Kidney (tissue), 14 donors: ENCODE measurements around the gene OPRL1. TPM values are rescaled to one million over a fixed set of nuclear protein-coding genes. Genes with fewer than 3 reads are reported as not detected.

Source experiments
- DNase-seq, 5 donors: peaks; one replicate each; pipeline ENCODE4 v3.0.0-alpha.2; 2013 to 2020
- FAIRE-seq: peaks from 2 replicates; lab custom pipeline; 2012; peaks lifted over from hg19 to GRCh38; lab: Jason Lieb, UNC
- H3K27ac ChIP-seq, 2 donors: one replicate each; pipeline ENCODE4 v1.7.0; 2013; ENCODE audit warnings: low read depth in 2 of 2, low read length in 2 of 2, inconsistent platforms in 1 of 2
- H3K27me3 ChIP-seq: one replicate; pipeline ENCODE4 v1.7.1; 2013; ENCODE audit warnings: low read length, inconsistent platforms; ENCODE audit not compliant: control insufficient read depth, insufficient read depth
- H3K36me3 ChIP-seq, 3 donors: one replicate each; pipeline versions ENCODE4 v1.7.0 to v1.7.1; 2013; ENCODE audit warnings: low read length in 3 of 3, control low read depth in 1 of 3, inconsistent platforms in 1 of 3; ENCODE audit not compliant: insufficient read depth in 3 of 3, control insufficient read depth in 2 of 3
- H3K4me1 ChIP-seq, 3 donors: one replicate each; pipeline versions ENCODE4 v1.7.0 to v1.7.1; 2013; ENCODE audit warnings: low read length in 3 of 3, inconsistent platforms in 1 of 3, low read depth in 1 of 3; ENCODE audit not compliant: control insufficient read depth in 2 of 3, insufficient read depth in 2 of 3
- H3K4me3 ChIP-seq, 3 donors: one replicate each; pipeline versions ENCODE4 v1.7.0 to v1.8.1; 2013; ENCODE audit warnings: low read length in 3 of 3, control low read depth in 1 of 3, inconsistent platforms in 1 of 3
- H3K9ac ChIP-seq, 3 donors: one replicate each; pipeline versions ENCODE4 v1.7.0 to v1.7.1; 2013; ENCODE audit warnings: low read length in 3 of 3, control low read depth in 1 of 3, inconsistent platforms in 1 of 3
- H3K9me3 ChIP-seq, 3 donors: one replicate each; pipeline versions ENCODE4 v1.7.0 to v1.7.1; 2013; ENCODE audit warnings: low read length in 3 of 3, control low read depth in 1 of 3, inconsistent platforms in 1 of 3; ENCODE audit not compliant: control insufficient read depth in 2 of 3, insufficient read depth in 1 of 3
- CTCF ChIP-seq: IDR thresholded peaks from 3 replicates; pipeline ENCODE4 v1.5.1; 2012; ENCODE audit warnings: mild to moderate bottlenecking, moderate library complexity, borderline replicate concordance; ENCODE audit not compliant: insufficient read depth; ENCODE audit errors: extremely low read depth
- intact Hi-C: fragments of 100-400 bp; cut with DNase I; formaldehyde crosslinking; loops from one replicate; pipeline ENCODE4 v1.11.1; 2022
- polyA plus RNA-seq: library from polyadenylated mRNA; stranded (reverse); fragments of 350-450 nt; fragmentation: Illumina TruSeq; extraction: RNeasy Lipid Tissue Mini Kit (QIAGEN cat#74804); gene quantifications from one replicate; pipeline ENCODE4 v1.2.3, GENCODE V29; 2014; ENCODE audit warnings: low read depth, low replicate concordance; ENCODE audit not compliant: insufficient read depth
- total RNA-seq: library from RNA; stranded (reverse); fragmentation: NEBNext Ultra II Directional; extraction: Animal tissue kit (Norgen Biotek cat#: 25700); gene quantifications from one replicate; pipeline ENCODE4 v1.2.1, GENCODE V29; 2021
- donor health status: control.
- donor health status: control.
- donor health status: control.
- donor health status: control.
- donor health status: control.
- donor health status: DM: yes; HTN: yes; CAD: no.
- donor health status: Normal renal cell carcinoma (clear cell type).

The OPRL1 gene
- total and polyA plus RNA-seq, 2 donors from 2014 or later, result 0.39 to 1.2 TPM

- FAIRE-seq (no peak), DNase-seq (peak in 2 of 5 donors; percentile 31 to 58)
- Histone ChIP-seq H3K27me3 (peaks cover 2% of the 10 kb centered on the region), H3K9me3 (no peaks in the 10 kb centered on the region), H3K27ac (no peak within 1 kb of the TSS), H3K36me3 (peaks cover 0 to 10% (median 5%) of the 10 kb centered on the region in 3 donors), H3K4me3 (no peak within 1 kb of the TSS), H3K9ac (no peak within 1 kb of the TSS), H3K4me1 (peaks cover 0 to 12% (median 0%) of the 10 kb centered on the region in 3 donors)
- TF ChIP-seq CTCF, result no peak
- intact Hi-C loops, result no loop called here
Measured at GRCh38 chr20:64035933-64036345, 43.9 kb upstream of the OPRL1 start, which contains the start of gene C20orf204. C20orf204 (plus strand) TSS chr20:64036182; CDS start chr20:64036324, 142 bp downstream.

GRCh38 chr20:64036346-64037198 lies 43.3 kb upstream of the OPRL1 start:
- no peaks in the 10 kb centered on the region for H3K9me3 ChIP-seq
- H3K9ac ChIP-seq, result no peak overlapping the region
- FAIRE-seq (no peak), DNase-seq (peak in 4 of 5 donors; percentile 17 to 65 (median 48))
- TF ChIP-seq CTCF, result no peak
- H3K27ac ChIP-seq, result no peak overlapping the region
- no peak overlapping the region for H3K4me3 ChIP-seq
- intact Hi-C loops, result no loop called here
- H3K36me3 ChIP-seq, result peaks cover 0 to 10% (median 5%) of the 10 kb centered on the region in 3 donors
- H3K4me1 ChIP-seq, result peaks cover 0 to 14% (median 0%) of the 10 kb centered on the region in 3 donors
- H3K27me3 ChIP-seq, result peaks cover 2% of the 10 kb centered on the region

GRCh38 chr20:64037199-64037497 lies 42.7 kb upstream of the OPRL1 start:
- no peak overlapping the region for H3K27ac ChIP-seq
- DNase-seq, result no peak
- no peak for FAIRE-seq
- peaks cover 0 to 14% (median 0%) of the 10 kb centered on the region in 3 donors for H3K4me1 ChIP-seq
- no peak overlapping the region for H3K4me3 ChIP-seq
- H3K9me3 ChIP-seq, result no peaks in the 10 kb centered on the region
- no peak for TF ChIP-seq CTCF
- H3K9ac ChIP-seq, result no peak overlapping the region
- intact Hi-C loops, result no loop called here
- peaks cover 0 to 5% (median 0%) of the 10 kb centered on the region in 3 donors for H3K36me3 ChIP-seq
- peaks cover 2% of the 10 kb centered on the region for H3K27me3 ChIP-seq
